OCI-M2 (cell line): Measurements from ENCODE around the gene TXNIP.

ENCODE experiments used
- DNase-seq: peaks from one replicate; lab custom pipeline; 2025; ENCODE audit not compliant: unreplicated experiment; lab: John Stamatoyannopoulos, UW

Gene TXNIP

DNA sequence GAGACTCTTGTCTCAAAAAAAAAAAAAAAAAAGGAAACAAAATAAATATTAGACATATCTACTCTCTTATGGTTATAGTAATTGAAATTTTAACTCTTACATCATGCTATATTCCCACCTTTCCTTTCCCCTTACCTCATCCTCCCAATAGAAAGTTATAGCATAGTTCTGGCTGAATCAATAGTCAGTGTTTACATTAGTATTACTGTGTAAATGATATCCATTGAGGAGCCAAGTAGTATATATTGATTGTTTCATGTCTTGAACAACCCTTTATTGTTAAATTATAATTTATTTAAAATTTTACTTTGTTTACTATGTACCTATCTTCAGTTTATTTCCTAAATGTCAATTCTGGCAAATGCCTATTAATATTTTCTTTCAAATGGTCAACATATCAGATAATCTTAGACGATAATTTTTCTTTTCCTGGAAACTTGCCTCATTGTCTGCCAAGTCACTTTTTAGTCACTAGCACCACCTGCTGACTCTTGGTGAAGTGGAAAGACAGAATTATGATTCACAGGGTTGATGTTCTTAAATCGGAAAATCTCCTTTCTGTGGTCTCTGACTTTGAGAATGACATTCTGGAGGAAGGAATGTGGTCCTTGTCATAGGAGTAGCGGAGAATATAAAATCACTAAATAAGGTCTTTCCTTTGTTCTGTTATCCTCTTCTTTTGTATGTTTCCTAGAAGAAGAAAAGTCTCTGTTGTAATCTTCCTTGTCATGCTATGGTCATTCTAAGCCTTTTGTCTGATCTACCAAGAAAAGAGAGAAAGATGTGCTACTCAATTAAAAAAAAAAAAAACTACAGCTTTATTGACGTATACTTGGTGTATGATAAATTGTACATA, 16.6 kb upstream of the TXNIP start:
- DNase-seq: no peak

DNA sequence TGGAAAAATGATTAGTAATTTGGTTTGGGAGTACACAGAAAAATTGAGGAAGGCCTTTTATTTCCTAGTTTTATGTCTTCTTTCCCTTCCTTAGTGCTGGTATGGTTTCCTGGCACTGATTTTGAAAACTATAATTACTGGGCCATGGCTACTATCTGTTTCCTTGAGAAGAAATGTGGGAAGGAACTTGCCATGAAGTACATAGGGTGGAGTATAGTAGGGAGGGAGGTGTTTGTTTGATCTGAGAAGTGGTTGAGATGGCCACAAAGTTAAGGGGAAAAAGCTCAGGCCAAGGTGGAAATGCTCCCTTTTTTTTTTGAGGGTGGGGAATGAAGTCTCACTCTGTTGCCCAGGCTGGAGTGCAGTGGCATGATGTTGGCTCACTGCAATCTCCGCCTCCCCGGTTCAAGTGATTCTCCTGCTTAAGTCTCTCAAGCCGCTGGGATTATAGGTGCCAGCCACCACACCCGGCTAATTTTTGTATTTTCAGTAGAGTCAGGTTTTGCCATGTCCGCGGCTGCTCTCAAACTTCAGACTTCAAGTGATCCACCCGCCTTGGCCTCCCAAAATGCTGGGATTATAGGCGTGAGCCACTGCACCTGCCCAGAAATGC, 13.9 kb upstream of the TXNIP start:
- DNase-seq: no peak

DNA sequence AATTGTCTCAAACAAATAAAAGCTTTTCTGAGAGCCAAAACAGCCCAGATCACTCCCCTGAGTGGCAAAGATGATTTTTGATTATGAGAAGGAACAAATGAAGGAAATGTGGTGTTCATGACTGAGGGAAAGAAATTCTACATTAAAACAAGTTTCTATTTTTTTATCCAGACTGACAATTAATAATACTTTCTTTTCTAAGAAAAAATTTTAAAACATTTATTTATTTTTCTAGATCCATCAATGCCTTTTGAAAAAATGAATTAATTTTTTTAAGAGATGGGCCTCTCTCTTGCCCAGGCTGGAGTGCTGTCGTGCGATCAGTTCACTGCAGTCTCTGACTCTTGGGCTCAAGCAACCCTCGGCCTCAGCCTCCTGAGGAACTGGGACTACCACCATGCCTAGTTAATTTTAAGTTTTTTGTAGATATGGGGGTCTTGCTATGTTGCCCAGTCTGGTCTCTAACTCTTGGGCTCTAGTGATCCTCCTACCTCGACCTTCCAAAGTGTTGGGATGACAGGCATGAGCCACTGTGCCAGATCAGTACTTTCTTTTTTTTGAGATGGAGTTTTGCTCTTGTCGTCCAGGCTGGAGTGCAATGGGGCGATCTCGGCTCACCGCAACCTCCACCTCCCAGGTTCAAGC, 11.2 kb upstream of the TXNIP start:
- no peak for DNase-seq

DNA sequence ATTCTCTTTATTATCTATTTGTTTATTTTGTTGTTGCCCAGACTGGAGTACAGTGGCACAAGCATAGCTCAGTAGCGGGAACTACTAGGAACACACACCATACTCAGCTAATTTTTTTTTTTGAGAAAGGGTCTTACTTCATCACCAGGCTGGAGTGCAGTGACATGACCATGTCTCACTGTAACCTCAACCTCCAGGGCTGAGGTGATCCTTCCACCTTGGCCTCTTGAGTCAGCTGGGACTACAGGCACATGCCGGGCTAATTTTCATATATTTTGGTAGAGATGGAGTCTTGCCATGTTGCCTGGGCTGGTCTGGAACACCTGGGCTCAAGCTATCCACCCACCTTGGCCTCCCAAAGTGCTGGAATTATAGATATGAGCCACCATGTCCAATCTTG, 5.3 kb upstream of the TXNIP start:
- no peak for DNase-seq

DNA sequence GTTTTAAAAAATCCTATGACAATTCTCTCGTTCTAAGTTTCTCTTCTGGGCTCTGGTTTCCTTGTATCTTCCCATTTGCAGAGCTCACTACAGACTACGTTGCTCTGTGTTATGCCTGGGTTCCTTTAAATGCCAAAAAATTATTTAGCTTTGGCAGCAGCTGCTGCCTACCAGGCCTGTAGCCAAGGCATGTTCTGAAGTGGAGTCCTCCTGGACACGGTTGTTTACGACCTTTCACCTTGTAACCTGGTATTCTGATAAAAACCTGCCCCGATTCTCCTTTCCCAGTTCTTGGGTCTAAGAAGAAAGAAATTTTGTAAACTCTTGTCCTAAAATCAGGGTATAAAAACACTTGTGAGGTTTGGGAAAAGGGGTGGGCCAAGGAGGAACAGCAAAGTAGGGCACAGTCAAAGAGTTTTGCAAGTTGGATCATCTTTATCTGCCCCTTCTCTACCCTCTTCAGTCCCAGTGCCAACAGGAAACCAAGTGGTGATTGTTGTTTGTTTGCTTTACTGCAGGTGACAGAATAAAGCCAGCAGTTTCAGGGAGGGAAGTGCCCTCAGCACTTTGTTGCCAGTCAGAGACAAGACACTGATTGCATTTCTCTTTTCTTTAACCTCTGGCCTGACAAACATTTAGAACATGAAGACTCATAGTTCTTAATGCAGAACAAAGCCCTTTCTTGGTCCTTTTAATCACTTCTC, 3.1 kb upstream of the TXNIP start:
- no peak for DNase-seq

DNA sequence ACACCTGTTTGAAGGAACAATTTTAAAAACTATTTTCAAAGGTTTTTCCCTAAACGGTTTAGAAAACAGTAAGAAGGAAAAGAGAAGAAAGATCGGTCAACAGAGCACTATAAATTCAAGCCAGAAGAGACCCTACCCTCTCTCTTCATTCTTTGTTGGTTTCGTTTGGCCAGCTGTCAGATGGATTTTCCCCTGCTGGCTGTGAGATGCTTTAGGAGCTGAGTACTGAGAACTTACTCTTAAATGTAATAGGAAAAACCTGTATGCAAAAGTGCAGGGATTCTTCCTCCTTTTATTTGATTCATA, 1.3 kb upstream of the TXNIP start:
- DNase-seq: no peak

DNA sequence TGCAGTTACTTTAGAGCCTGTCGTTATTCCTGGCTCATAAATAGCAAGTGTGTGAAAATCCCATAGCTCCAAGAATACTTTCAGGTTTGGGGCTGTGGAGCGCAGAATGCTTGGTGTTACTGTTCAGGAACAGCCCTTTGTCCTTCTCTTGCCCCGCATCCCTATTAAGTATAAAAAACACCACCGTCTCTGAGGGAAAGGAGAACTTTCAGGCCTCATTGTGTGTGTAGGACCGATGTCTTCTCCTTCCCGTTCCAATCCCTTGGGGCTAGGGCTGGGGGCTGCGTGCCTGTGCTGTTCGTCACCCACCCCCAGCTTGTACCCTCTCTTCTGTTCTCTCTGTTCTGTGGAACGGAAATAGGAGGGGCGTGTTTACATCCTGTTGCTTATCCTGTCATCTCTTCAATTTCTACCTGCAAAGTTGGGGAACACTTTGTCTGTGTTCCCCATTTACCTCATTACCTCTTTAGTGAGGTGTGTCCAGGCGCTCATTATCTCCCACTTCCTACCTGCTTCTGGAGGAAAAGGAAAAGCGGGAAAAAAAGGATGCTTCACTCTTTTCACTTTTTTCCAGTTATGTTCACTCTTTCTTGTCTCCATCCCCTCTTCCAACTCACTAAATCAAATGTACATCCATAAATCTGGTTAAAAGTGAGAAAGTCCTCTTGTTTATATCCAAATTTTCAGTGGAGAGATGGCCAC, 788 bp upstream of the TXNIP start:
- DNase-seq: no peak

DNA sequence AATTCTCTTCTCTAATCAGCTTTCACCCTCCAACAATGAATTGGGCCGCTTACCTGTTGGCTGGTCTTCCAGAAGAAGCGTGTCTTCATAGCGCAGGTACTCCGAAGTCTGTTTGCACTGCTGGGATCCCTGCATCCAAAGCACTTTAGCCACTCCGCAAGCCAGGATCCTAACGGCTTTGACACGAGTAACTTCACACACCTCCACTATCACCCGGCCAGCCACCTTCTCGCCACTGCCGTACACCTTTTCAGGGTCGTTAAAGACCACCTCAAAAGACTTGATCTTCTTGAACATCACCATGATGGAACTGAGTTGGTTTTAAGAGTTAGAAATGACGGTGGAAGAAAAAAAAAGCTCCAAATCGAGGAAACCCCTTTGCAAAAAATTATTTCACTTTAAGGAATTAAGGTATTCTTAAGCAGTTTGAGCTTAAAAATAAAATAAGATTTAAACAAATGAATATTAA, 381 bp downstream of the TXNIP start:
- DNase-seq: no peak

DNA sequence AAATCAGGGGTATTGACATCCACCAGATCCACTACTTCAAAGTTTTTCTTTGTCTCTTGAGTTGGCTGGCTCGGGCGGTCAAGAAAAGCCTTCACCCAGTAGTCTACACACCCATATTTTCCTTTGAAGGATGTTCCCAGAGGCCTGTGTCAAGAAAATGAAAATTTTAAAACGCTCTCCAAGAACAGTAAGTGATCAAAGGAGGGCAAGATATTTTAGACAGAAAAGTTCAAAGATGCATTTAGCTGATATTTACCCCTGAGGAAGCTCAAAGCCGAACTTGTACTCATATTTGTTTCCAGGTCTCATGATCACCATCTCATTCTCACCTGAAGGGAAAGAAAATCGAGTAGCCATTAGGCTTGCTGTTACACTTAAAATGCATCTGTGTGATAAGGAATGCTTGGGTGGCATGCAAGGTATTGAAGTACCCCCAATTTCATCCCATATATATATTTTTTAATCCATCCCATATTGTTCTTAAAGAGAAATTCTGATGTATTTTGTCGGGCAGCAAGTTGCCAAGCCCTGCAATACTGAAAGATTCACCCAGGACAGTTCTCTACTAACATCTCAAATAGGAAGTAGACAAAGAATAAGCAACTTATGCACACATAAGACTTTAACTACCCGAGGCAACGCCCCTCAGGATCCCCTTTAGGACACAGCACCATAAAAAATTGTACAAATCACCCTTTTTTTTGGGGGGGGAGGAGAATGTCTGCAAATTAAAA, 1.1 kb downstream of the TXNIP start:
- DNase-seq: no peak

DNA sequence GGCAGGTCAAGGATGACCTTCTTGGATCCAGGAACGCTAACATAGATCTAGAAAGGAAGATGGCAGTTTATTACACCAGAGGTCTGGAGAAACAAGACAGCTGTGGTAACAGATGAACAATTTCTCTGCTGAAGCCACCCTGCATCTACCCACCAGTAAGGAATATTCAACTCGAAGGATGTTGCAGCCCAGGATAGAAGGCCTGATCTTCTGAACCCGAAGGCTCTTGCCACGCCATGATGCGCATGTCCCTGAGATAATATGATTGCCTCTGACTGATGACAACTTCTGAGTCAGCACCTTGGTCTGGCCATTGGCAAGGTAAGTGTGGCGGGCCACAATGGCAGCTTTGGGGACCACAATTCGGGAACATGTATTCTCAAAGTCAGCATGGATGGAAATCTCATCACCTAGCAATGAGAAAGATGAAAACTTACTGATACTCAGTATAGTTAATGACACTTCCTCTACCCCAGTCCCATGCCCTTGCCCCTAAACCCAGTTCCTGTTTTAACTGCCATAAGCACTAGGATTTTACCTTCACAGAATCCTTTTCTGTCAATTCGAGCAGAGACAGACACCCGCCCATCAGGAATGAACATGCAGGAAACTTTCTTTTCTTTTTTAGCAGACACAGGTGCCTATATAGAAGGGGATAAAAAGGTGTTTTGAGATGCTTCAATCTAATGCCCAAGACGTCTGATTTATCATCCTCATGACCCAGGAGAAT, 1.8 kb downstream of the TXNIP start:
- DNase-seq: no peak

DNA sequence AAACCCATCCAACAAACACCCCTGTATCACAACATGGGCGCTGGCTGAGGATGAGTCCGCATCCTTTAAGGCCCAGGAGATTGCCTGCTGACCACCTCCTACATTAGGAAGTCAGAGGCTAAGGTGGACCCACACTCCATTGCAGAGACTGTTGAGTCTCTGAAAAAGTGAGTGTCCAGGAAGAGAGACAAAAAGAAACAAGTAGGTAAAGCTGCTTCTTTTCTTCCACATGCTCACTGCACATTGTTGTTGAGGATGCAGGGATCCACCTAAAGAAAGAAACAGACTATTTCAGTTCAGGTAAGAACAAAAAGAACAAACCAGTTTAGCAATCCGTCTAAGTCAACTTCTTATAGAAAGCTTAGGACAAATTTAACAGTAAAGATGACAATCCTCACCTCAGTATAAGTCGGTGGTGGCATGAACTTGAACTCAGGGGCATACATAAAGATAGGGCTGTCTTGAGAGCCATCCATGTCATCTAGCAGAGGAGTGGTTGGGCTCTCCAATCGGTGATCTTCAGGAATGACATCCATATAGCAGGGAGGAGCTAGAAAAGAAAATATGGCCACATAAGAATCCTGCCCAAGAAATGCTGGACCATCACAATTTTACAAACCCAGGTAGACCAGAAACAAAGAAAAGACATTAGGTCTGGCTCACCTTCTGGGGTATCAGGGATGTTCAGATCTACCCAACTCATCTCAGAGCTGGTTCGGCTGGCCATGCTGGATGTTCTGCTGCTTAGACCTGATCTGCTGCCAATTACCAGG, 2.6 kb downstream of the TXNIP start:
- no peak for DNase-seq

DNA sequence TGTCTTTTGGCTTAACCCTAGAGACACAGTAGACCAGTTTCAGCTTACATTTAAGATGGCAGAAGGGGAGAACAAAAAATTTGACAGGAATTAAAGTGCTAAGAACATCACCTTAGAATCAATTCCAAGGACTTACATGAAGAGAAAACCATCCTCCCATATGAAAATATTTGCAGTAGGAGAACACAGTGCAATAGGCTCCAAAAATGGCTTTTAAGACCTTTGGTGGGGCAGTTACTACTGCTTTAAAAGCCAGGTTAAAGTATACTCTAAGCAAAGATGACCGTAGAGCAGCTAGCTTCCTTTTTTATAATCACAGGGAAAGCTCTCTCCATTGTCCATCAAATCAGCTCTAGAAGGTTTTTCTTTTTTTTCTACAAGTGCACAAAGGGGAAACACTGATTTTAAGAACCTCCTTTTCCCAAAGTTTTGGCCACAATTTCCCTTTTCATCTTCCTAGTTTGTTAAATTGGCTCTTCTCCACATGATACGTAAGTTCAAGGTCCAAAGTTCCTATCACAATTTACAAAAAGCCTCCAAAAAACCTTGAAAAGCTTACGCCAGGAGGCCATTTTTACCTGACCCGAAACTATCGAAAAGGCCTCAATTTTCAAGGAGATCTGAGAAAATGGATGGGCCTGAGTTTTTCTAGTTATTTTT, 3.3 kb downstream of the TXNIP start:
- DNase-seq: no peak

DNA sequence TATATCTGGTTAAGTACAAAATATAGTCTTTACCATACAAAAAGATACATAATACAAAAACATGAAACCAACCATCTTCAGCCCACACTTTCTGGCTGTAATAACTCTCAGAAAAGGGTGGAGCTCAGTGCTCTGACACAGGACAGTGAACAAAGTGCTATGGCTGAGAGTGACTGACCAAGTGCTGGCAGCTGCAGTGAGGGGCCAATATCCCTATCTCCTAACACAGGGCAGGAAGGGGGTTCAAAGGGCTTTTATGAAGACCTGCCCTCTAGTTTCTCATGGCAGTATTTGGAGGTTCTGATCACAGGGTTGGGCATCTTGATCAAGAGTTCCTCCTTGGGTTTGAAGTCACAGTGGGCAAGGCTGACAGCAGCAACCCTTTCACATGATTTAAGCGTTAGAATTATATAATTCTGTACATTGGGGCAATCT, 3.9 kb downstream of the TXNIP start:
- DNase-seq: no peak

DNA sequence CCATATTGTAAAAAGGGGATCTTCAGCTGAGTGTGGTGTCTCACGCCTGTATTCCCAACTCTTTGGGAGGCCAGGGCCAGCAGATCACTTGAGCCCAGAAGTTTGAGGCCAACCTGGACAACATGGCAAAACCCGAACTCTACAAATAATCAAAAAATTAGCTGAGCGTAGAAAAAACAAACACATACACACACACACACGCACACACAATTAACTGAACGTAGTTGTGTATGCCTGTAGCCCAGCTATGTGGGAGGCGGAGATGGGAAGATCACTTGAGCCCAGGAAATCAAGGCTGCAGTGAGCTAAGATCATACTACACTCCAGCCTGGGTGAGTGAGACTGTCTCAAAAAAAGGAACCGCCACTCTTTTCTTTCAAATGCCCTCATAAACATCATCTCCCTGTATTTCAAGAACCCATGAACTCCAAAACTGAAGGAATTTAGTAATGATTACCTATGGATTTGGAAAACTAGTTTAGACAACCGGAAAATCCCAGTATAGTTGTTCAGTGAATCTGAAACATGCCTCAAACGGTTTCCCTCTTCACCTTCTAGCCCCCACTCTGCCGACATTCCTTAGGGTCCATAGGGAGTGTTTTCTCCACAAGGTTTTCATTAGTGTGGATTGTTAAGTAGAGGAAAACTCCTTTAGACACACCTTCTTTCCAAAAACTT, 4.5 kb downstream of the TXNIP start:
- no peak for DNase-seq

DNA sequence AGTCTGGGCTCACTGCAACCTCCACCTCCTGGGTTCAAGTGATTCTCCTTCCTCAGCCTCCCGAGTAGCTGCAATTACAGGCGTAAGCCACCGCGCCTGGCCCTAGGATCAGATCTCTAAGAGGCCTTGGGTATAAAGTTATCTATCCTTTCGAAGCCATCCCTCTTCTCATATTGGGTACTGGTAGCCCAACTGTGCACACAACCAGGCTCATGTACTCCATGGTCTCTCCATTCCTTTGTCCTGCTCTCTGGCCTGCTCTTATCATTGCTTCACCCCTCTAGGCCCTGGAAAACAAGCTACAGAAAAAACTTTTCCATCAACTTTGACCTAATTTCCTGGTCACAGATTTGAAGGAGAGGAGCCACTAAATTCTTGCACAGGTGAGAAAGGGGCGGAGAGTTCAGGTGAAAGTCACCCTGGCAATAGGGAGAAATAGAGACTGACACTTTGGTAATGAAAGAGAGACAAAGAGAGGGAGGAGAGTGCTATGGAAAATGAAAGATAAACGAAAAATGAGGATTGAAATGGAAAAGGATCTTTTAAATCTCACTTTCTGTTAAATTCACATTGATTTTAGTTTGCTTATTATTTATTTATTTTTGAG, 6.0 kb downstream of the TXNIP start:
- no peak for DNase-seq

DNA sequence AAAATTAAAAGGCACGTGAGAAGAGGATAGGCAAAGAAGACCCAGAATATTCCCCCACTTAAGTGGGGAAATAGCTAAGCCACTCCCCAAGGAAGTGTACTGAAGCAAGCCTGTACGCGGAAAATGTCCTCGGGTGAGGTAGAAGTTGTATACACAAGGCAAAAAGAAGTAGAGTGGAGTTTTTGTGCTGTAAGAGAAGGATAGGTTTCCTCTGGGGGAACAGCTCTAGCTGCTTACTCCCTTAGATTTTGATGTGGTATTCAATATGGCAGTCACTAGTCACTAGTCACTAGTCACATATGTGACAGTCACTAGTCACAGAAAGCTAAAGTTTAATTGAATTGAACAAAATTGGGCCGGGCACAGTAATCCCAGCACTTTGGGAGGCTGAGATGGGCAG, 7.6 kb downstream of the TXNIP start:
- DNase-seq: no peak

DNA sequence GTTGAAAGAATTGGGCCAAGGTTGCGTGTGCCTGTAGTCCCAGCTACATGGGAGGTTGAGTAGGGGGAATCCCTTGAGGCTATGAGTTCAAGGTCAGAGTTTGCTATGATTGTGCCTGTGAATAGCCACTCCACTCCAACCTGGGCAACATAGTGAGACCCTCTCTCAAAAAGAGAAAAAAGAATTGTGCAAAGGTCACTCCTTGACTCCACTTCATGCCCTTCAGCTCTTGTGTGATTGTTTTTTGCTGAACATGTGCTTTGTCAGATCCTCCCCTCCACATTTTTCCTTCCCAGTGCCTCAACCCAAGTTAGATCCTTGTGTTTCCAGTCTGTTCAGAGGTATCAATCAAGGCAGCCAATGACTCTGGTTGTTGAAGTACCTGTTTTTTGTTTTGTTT, 8.5 kb downstream of the TXNIP start:
- no peak for DNase-seq
